ENCODE data around the gene GRAP2. TPM values are rescaled to one million over a fixed set of nuclear protein-coding genes. Genes with fewer than 3 reads are reported as not detected.

Gene GRAP2
- polyA plus RNA-seq, 1 of the 3 experiments (the other 2 are of a cell fraction): 0.13 TPM

DNA sequence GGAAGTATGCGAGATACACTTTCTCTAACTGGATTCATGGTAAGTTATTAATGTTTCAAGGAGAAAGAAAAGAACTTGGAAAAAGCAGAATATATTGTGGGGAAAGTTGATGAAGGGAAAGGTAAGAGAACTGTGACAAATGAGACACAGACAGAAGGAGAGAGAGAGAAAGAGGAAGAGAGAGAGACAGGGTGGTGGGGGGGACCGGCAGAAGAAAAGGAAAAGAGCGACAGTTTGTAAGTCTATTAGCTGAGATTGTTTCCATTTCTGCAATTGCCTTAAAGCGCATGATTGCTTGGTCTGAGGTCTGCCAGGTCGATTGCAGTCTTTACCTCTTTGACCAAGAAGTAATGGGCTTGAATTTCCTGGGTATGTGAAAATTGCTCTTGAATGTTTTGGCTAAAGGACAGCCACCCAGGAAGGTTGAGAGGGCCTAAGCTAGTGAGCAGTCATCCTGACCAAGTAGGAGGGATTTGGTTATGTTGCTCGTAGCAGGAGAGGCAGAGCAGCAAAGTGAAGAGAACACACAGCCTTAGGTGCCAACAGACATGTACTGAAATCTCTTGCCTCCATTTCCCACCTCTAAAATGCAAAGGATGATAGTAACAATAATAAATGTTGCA lies 35.8 kb downstream of the GRAP2 start:
- no peak overlapping the region for H3K27ac ChIP-seq (ENCODE audit: low read depth in 2 of 2, low read length in 1 of 2)
- no peak for TF ChIP-seq YY1 (IDR thresholded peaks at IDR 0.05; ENCODE audit: low read depth)
- TF ChIP-seq SIN3A (IDR thresholded peaks at IDR 0.05; ENCODE audit: borderline replicate concordance, low read depth, low read length): no peak
- no peak for TF ChIP-seq FOXJ3 (CRISPR knock-in tag; IDR thresholded peaks at IDR 0.05)
- no peak for TF ChIP-seq MXI1 (IDR thresholded peaks at IDR 0.05; ENCODE audit: low read depth, low read length)
- TF ChIP-seq USF1 (IDR thresholded peaks at IDR 0.05; ENCODE audit: borderline replicate concordance, low read depth): no peak
- TF ChIP-seq RCOR1 (IDR thresholded peaks at IDR 0.05; ENCODE audit: low read length): no peak
- TF ChIP-seq GABPA (IDR thresholded peaks at IDR 0.05; ENCODE audit: low read depth): no peak
- TF ChIP-seq POLR2AphosphoS5 (IDR thresholded peaks at IDR 0.05; ENCODE audit: low read depth, low read length): no peak
- 58% methylated on average over 6 of the region's 6 CpGs for WGBS (ENCODE audit: low lambda C conversion rate)

DNA sequence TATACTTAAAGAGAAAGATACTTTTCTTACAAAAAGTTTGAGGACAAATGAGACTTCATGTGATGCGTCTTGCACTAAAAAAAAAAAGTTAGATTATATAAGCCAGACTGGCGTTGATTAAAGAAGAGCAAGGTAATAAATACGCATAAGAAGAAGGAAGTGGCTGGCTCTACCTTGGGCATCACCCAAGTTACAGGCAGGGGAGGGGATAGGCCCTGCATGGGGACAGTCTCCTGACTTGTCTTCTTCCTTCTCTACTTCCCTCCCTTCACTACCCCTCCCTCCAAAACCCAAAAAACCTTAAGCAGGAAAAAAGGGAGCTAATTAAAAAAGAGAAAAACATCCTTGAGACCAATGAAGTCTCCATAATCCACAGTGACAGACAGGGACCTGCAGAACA lies 37.0 kb downstream of the GRAP2 start:
- Histone ChIP-seq H3K9me2 (no peaks in the 10 kb centered on the region), H3K9me3 (no peaks in the 10 kb centered on the region), H3K36me3 (replicated peaks in 1 of 2; ENCODE audit: control insufficient read depth in 1 of 2, insufficient read depth in 2 of 2, low read length in 1 of 2) (no peaks in the 10 kb centered on the region), H2AFZ (ENCODE audit: low read depth) (no peak overlapping the region), H3K27me3 (ENCODE audit: insufficient read depth) (no peaks in the 10 kb centered on the region), H3K4me1 (ENCODE audit: control insufficient read depth in 1 of 2, insufficient read depth in 2 of 2, low read depth in 1 of 2, low read length in 1 of 2) (no peaks in the 10 kb centered on the region), H4K20me1 (ENCODE audit: insufficient read depth) (no peaks in the 10 kb centered on the region), H3F3A (replicated peaks; ENCODE audit: insufficient read depth) (no peaks in the 10 kb centered on the region), H3K9ac (no peak overlapping the region), H3K4me2 (no peak overlapping the region), H3K27ac (ENCODE audit: low read depth in 2 of 2, low read length in 1 of 2) (no peak overlapping the region), H3K79me2 (ENCODE audit: insufficient read depth) (no peaks in the 10 kb centered on the region), H3K4me3 (ENCODE audit: low read depth in 2 of 2, low read length in 1 of 2) (no peak overlapping the region)
- DNase-seq: no peak
- TF ChIP-seq RCOR1 (IDR thresholded peaks at IDR 0.05; ENCODE audit: low read length) (no peak), POLR2AphosphoS5 (IDR thresholded peaks at IDR 0.05; ENCODE audit: low read depth, low read length) (no peak), FOXJ3 (CRISPR knock-in tag; IDR thresholded peaks at IDR 0.05) (no peak), TEAD4 (IDR thresholded peaks at IDR 0.05; ENCODE audit: borderline replicate concordance, insufficient read depth) (no peak), FOSL2 (IDR thresholded peaks at IDR 0.05; ENCODE audit: borderline replicate concordance, low read depth) (no peak), USF2 (IDR thresholded peaks at IDR 0.05; ENCODE audit: borderline replicate concordance, low read depth, low read length) (no peak), RAD21 (IDR thresholded peaks at IDR 0.05; ENCODE audit: low read length) (no peak), USF1 (IDR thresholded peaks at IDR 0.05; ENCODE audit: borderline replicate concordance, low read depth) (no peak), JUND (IDR thresholded peaks at IDR 0.05) (no peak), GABPA (IDR thresholded peaks at IDR 0.05; ENCODE audit: low read depth) (no peak), RFX5 (IDR thresholded peaks at IDR 0.05; ENCODE audit: low read length) (no peak), TAF1 (IDR thresholded peaks at IDR 0.05; ENCODE audit: borderline replicate concordance, low read depth, low read length) (no peak), EP300 (IDR thresholded peaks at IDR 0.05; ENCODE audit: borderline replicate concordance in 1 of 2, low read depth in 1 of 2, low read length in 1 of 2) (no peak), CTCF (IDR thresholded peaks at IDR 0.05) (no peak), GATA2 (CRISPR knock-in tag; IDR thresholded peaks at IDR 0.05) (no peak), FOXM1 (IDR thresholded peaks at IDR 0.05; ENCODE audit: low read depth) (no peak), RXRA (IDR thresholded peaks at IDR 0.05; ENCODE audit: borderline replicate concordance, low read depth) (no peak)
- CTCF ChIA-PET: no interaction called here
- WGBS (ENCODE audit: low lambda C conversion rate): 74% methylated on average over 3 of the region's 3 CpGs
- POLR2A ChIA-PET: no interaction called here

More for the DNA sequence above, 35.8 kb downstream of the GRAP2 start:
- no peaks in the 10 kb centered on the region for H3F3A ChIP-seq (replicated peaks; ENCODE audit: insufficient read depth)
- no peak overlapping the region for H2AFZ ChIP-seq (ENCODE audit: low read depth)
- H3K9ac ChIP-seq: no peak overlapping the region
- CTCF ChIA-PET: no interaction called here
- POLR2A ChIA-PET: no interaction called here
- no peaks in the 10 kb centered on the region for H3K9me2 ChIP-seq
- no peaks in the 10 kb centered on the region for H3K79me2 ChIP-seq (ENCODE audit: insufficient read depth)
- no peaks in the 10 kb centered on the region for H3K9me3 ChIP-seq
- no peaks in the 10 kb centered on the region for H4K20me1 ChIP-seq (ENCODE audit: insufficient read depth)
- DNase-seq: no peak
- no peaks in the 10 kb centered on the region for H3K4me1 ChIP-seq (ENCODE audit: control insufficient read depth in 1 of 2, insufficient read depth in 2 of 2, low read depth in 1 of 2, low read length in 1 of 2)
- no peaks in the 10 kb centered on the region for H3K36me3 ChIP-seq (replicated peaks in 1 of 2; ENCODE audit: control insufficient read depth in 1 of 2, insufficient read depth in 2 of 2, low read length in 1 of 2)
- H3K4me2 ChIP-seq: no peak overlapping the region
- no peaks in the 10 kb centered on the region for H3K27me3 ChIP-seq (ENCODE audit: insufficient read depth)
- H3K4me3 ChIP-seq (ENCODE audit: low read depth in 2 of 2, low read length in 1 of 2): no peak overlapping the region
